Measurements from ENCODE around the gene SCO1. TPM values are rescaled to one million over a fixed set of nuclear protein-coding genes. Genes with fewer than 3 reads are reported as not detected.

The SCO1 gene
- total RNA-seq, 1 experiment from 2014 or later: 60.3 TPM

DNA sequence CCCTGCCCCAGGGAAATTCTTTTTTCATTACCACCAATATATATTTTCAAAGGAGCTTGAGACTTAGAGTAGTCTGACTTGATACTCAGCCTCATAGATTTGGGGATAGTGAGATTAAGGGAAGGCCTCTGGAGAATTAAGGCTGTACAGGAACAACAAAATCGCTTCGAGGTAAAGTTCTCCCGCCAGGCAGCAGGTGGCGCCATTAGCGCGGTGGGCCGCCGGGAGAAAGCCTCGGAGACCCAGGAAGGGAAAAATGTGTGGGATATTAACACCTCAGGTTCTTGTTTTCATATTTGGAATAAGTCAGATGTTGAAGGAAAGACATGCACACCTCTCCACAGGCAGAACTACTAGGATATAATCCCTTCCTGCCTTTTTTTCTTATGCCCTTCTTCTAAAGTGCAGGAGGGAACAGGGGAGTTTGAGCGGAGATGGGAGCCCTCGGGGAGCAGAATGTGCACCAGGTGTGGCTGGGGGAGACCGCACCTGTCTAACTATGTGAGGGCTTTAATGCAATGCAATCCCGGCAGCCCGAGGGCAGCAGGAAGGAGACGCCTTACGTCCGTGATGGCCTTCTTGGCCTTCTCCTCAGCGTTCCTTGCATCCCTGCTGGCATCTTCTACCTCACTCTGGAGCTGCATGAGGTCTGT is 66.2 kb downstream of the SCO1 start:
- Histone ChIP-seq H2AFZ (ENCODE audit: low read length) (no peak overlapping the region), H3K23ac (ENCODE audit: insufficient read length, low read depth, low read length) (no peak overlapping the region), H4K8ac (replicated peaks; ENCODE audit: insufficient read length, low read depth, low read length) (no peak overlapping the region), H2BK5ac (ENCODE audit: insufficient read length, low read length) (no peak overlapping the region), H3K56ac (ENCODE audit: insufficient read length, low read depth, low read length) (no peak overlapping the region), H2AK5ac (ENCODE audit: insufficient read length, low read length) (no peak overlapping the region), H3K14ac (ENCODE audit: insufficient read depth, low read length) (no peak overlapping the region), H3K4me2 (ENCODE audit: insufficient read depth, insufficient read length, low read length) (no peak overlapping the region), H3K79me2 (ENCODE audit: insufficient read depth, low read length) (no peaks in the 10 kb centered on the region), H3K4ac (ENCODE audit: low read depth, low read length) (no peak overlapping the region), H3K27me3 (ENCODE audit: insufficient read depth, low read length) (no peaks in the 10 kb centered on the region), H3K9ac (ENCODE audit: extremely low read depth, insufficient read length, low read length) (no peak overlapping the region), H3K18ac (ENCODE audit: insufficient read length, low read depth, low read length) (no peak overlapping the region), H2BK12ac (ENCODE audit: insufficient read length, low read depth, low read length) (no peak overlapping the region), H4K91ac (ENCODE audit: insufficient read length, low read depth, low read length) (no peak overlapping the region), H3K23me2 (ENCODE audit: insufficient read length, low read depth, low read length, poor library complexity, severe bottlenecking) (no peaks in the 10 kb centered on the region), H3K27ac (ENCODE audit: insufficient read length, low read depth, low read length) (no peak overlapping the region), H2BK15ac (ENCODE audit: low read depth, low read length) (no peak overlapping the region), H4K5ac (ENCODE audit: insufficient read length, low read depth, low read length) (no peak overlapping the region), H4K20me1 (ENCODE audit: control insufficient read depth, insufficient read depth, insufficient read length) (no peaks in the 10 kb centered on the region), H2BK120ac (ENCODE audit: low read depth, low read length, poor library complexity, severe bottlenecking) (no peak overlapping the region), H2BK20ac (ENCODE audit: low read depth, low read length, poor library complexity, severe bottlenecking) (no peak overlapping the region), H3K9me3 (ENCODE audit: control insufficient read depth, low read depth, low read length) (no peaks in the 10 kb centered on the region), H3T11ph (ENCODE audit: low read length) (no peak overlapping the region), H3K4me1 (ENCODE audit: insufficient read depth, low read length) (no peaks in the 10 kb centered on the region), H3K79me1 (ENCODE audit: insufficient read depth, low read depth, low read length, poor library complexity, severe bottlenecking) (no peaks in the 10 kb centered on the region)
- TF ChIP-seq, protein P1, sequence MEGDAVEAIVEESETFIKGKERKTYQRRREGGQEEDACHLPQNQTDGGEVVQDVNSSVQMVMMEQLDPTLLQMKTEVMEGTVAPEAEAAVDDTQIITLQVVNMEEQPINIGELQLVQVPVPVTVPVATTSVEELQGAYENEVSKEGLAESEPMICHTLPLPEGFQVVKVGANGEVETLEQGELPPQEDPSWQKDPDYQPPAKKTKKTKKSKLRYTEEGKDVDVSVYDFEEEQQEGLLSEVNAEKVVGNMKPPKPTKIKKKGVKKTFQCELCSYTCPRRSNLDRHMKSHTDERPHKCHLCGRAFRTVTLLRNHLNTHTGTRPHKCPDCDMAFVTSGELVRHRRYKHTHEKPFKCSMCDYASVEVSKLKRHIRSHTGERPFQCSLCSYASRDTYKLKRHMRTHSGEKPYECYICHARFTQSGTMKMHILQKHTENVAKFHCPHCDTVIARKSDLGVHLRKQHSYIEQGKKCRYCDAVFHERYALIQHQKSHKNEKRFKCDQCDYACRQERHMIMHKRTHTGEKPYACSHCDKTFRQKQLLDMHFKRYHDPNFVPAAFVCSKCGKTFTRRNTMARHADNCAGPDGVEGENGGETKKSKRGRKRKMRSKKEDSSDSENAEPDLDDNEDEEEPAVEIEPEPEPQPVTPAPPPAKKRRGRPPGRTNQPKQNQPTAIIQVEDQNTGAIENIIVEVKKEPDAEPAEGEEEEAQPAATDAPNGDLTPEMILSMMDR (conservative IDR thresholded peaks at IDR 0.05): peak; percentile 88
- Mint-ChIP-seq H3K4me3 (no peak overlapping the region), H3K27me3 (ENCODE audit: low read depth) (peaks cover 1% of the 10 kb centered on the region; the same call in 1 of the 2 replicates), H3K36me3 (ENCODE audit: insufficient read depth in 1 of 3, low read depth in 3 of 3) (peaks cover 5 to 13% (median 12%) of the 10 kb centered on the region in 3 experiments; a peak in 6 of 7 replicates), H3K4me1 (no peaks in the 10 kb centered on the region), H3K27ac (no peak overlapping the region), H3K9me3 (no peaks in the 10 kb centered on the region; a peak in 1 of 5 replicates)
- no CpG with 5 or more reads among the region's 18 CpGs for WGBS (ENCODE audit: extremely low coverage, insufficient read length, low lambda C conversion rate)
- DNase-seq: peak; percentile 71
